Progenitor cell of endocrine pancreas (in vitro differentiated cells): ENCODE data around the gene RCAN1. TPM values are rescaled to one million over a fixed set of nuclear protein-coding genes. Genes with fewer than 3 reads are reported as not detected.

Experiments
- DNase-seq: peaks from one replicate; pipeline ENCODE4 v3.0.0; 2021; ENCODE audit warnings: low spot score; ENCODE audit not compliant: unreplicated experiment
- H3K27ac Mint-ChIP-seq: 2 replicates; pipeline ENCODE4 v1.8.0; 2021; ENCODE audit warnings: mild to moderate bottlenecking, moderate library complexity, mixed read lengths
- H3K27me3 Mint-ChIP-seq: 2 replicates; pipeline ENCODE4 v1.8.0; 2021; ENCODE audit warnings: mixed read lengths
- H3K36me3 Mint-ChIP-seq: 2 replicates; pipeline ENCODE4 v1.8.0; 2022; ENCODE audit warnings: mixed read lengths; ENCODE audit not compliant: insufficient read depth
- H3K4me1 Mint-ChIP-seq: 2 replicates; pipeline ENCODE4 v1.8.0; 2021; ENCODE audit warnings: low read depth, mixed read lengths
- H3K4me3 Mint-ChIP-seq: 2 replicates; pipeline ENCODE4 v1.8.0; 2021; ENCODE audit warnings: low read depth, mild to moderate bottlenecking, moderate library complexity, mixed read lengths
- H3K9me3 Mint-ChIP-seq: 2 replicates; pipeline ENCODE4 v1.8.0; 2021; ENCODE audit warnings: low read depth, mixed read lengths
- CTCF ChIP-seq: fragments of 200-600 bp; sonication (generic); IDR thresholded peaks from one replicate; pipeline ENCODE4 v1.5.0; 2021; ENCODE audit warnings: antibody characterized with exemption, mild to moderate bottlenecking; ENCODE audit not compliant: unreplicated experiment
- total RNA-seq: library from RNA; stranded (reverse); gene quantifications from 2 replicates; pipeline ENCODE4 v1.2.1, GENCODE V29; 2021

The RCAN1 gene
- total RNA-seq, 1 donor from 2014 or later: 11.6 TPM

GRCh38 chr21:34604556-34604955 lies 10.4 kb downstream of the RCAN1 start:
- Mint-ChIP-seq H3K27me3 (peaks cover 6% of the 10 kb centered on the region), H3K4me3 (no peak overlapping the region), H3K27ac (no peak overlapping the region), H3K4me1 (peaks cover 3% of the 10 kb centered on the region), H3K9me3 (no peaks in the 10 kb centered on the region), H3K36me3 (no peaks in the 10 kb centered on the region)
- DNase-seq: no peak
- TF ChIP-seq CTCF: no peak

GRCh38 chr21:34603710-34604057 lies 11.2 kb downstream of the RCAN1 start:
- H3K27ac Mint-ChIP-seq: no peak overlapping the region
- DNase-seq: no peak
- no peaks in the 10 kb centered on the region for H3K36me3 Mint-ChIP-seq
- H3K4me3 Mint-ChIP-seq: no peak overlapping the region
- H3K27me3 Mint-ChIP-seq: peaks cover 6% of the 10 kb centered on the region
- no peak for TF ChIP-seq CTCF
- peaks cover 3% of the 10 kb centered on the region for H3K4me1 Mint-ChIP-seq
- no peaks in the 10 kb centered on the region for H3K9me3 Mint-ChIP-seq

DNA sequence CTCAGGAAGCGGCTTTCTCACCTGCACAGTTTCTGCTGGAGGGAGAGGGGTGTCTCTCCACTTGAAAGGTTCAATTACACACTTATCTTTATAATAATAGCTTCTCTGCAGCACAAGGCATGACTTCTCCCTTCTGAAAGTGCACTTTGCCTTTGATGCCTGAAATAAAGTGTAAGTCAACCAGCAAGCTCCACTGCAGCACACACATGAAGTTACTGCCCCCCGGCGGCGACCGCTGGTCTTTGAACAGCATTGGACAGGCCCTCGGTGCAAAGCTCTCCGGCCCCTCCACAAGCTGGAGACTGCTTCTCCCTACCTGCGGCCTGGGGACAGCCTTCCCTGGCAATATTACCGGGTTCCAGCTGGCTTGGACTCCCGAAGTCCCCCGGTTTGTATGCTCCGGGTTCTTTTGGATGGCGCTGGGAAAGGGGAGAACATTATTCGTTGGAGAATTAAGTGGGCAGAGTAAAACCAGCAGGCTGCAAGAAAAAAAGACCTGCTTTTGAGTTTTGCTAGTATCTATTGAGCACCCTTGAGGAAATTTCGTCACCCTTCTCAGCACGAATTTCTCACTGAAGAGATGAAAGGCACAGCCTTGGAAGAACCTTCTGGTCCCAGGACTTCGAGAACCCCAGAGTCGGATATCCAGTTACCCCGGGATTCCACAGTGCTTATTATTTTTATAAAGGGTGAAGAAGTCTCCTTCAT lies 11.8 kb downstream of the RCAN1 start:
- DNase-seq: peak; percentile 68
- peaks cover 3% of the 10 kb centered on the region for H3K4me1 Mint-ChIP-seq
- no peak overlapping the region for H3K4me3 Mint-ChIP-seq
- no peak overlapping the region for H3K27ac Mint-ChIP-seq
- peak; percentile 81 for TF ChIP-seq CTCF
- H3K27me3 Mint-ChIP-seq: peaks cover 6% of the 10 kb centered on the region
- no peaks in the 10 kb centered on the region for H3K9me3 Mint-ChIP-seq
- H3K36me3 Mint-ChIP-seq: no peaks in the 10 kb centered on the region

DNA sequence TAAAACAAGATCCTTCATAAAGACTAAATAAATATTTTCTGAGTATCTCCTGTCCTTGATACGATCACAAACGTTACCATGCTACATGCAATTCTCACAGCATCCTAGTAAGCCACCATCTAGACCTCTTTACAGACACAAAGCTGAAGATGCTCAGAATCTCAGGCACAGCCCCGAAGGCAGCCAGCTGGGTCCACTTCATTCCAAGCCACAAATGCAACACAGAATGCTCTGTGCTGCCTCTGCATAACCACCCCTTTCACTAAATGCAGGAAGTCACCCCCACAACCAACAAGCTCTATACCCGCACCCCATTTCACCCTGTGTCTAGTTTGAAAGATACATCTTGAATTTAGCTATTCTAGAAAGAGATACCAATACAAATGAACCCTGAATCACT lies 12.9 kb downstream of the RCAN1 start:
- Mint-ChIP-seq H3K9me3 (no peaks in the 10 kb centered on the region), H3K4me3 (no peak overlapping the region), H3K27me3 (peaks cover 6% of the 10 kb centered on the region), H3K4me1 (peaks cover 3% of the 10 kb centered on the region), H3K36me3 (no peaks in the 10 kb centered on the region), H3K27ac (no peak overlapping the region)
- no peak for DNase-seq
- no peak for TF ChIP-seq CTCF

DNA sequence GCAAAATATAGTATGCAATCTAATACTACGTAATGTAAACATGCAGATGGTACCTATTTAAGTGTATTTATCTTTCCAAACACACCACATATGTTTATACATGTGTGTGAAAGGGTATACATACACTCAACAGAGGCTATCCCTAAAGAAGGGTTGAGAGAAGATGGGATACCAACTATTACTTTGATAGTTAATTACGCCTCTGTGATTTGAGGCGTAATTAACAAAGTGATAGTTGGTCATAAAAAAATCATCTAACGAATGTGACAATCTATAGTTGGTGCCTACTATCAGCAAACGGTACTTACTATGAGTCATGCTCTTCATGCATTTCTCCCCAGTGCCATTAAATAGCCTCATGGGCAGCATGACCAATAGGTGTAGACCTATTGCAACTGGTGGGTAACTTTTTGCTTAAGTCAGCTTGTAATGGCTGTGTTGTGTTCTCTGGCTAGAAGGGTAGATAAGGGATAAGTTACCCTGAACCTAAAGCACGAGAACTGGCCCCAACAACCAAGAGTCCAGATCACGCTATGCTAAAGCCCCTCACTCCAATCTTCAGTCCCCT lies 15.3 kb downstream of the RCAN1 start:
- H3K4me3 Mint-ChIP-seq: no peak overlapping the region
- no peaks in the 10 kb centered on the region for H3K36me3 Mint-ChIP-seq
- no peak for TF ChIP-seq CTCF
- no peaks in the 10 kb centered on the region for H3K9me3 Mint-ChIP-seq
- DNase-seq: no peak
- peaks cover 6% of the 10 kb centered on the region for H3K27me3 Mint-ChIP-seq
- no peaks in the 10 kb centered on the region for H3K4me1 Mint-ChIP-seq
- H3K27ac Mint-ChIP-seq: no peak overlapping the region
